IPS-15b (cell line): ENCODE measurements around the gene PAWR.

Experiments used
- H3K27me3 ChIP-seq: one replicate; pipeline ENCODE4 v1.6.1; 2013; ENCODE audit warnings: low read length; ENCODE audit not compliant: control insufficient read depth, insufficient read depth
- H3K36me3 ChIP-seq: one replicate; pipeline ENCODE4 v1.6.1; 2013; ENCODE audit warnings: low read length; ENCODE audit not compliant: control insufficient read depth, insufficient read depth
- H3K4me1 ChIP-seq: one replicate; pipeline ENCODE4 v1.6.1; 2013; ENCODE audit warnings: mild to moderate bottlenecking, low read length; ENCODE audit not compliant: control insufficient read depth, insufficient read depth
- H3K4me3 ChIP-seq: one replicate; pipeline ENCODE4 v1.5.1; 2013; ENCODE audit warnings: low read depth, low read length
- H3K9ac ChIP-seq: one replicate; pipeline ENCODE4 v1.6.1; 2013; ENCODE audit warnings: low read depth, mild to moderate bottlenecking, low read length
- H3K9me3 ChIP-seq: one replicate; pipeline ENCODE4 v1.6.1; 2013; ENCODE audit warnings: mild to moderate bottlenecking, low read length; ENCODE audit not compliant: control insufficient read depth, insufficient read depth

The PAWR gene

GRCh38 chr12:79614730-79615129 is 76.0 kb downstream of the PAWR start:
- H3K9me3 ChIP-seq, result no peaks in the 10 kb centered on the region
- H3K36me3 ChIP-seq, result peaks cover 11% of the 10 kb centered on the region

GRCh38 chr12:79601908-79602307 is 88.9 kb downstream of the PAWR start:
- Histone ChIP-seq H3K36me3 (peaks cover 2% of the 10 kb centered on the region), H3K9ac (no peak overlapping the region), H3K9me3 (no peaks in the 10 kb centered on the region), H3K27me3 (no peaks in the 10 kb centered on the region), H3K4me1 (no peaks in the 10 kb centered on the region), H3K4me3 (no peak overlapping the region)

More at GRCh38 chr12:79614730-79615129, 76.0 kb downstream of the PAWR start:
- no peaks in the 10 kb centered on the region for H3K27me3 ChIP-seq
- H3K9ac ChIP-seq, result no peak overlapping the region
- no peaks in the 10 kb centered on the region for H3K4me1 ChIP-seq
- H3K4me3 ChIP-seq, result no peak overlapping the region

- Histone ChIP-seq H3K9me3 (no peaks in the 10 kb centered on the region), H3K4me3 (no peak overlapping the region), H3K27me3 (no peaks in the 10 kb centered on the region), H3K36me3 (no peaks in the 10 kb centered on the region), H3K9ac (no peak overlapping the region), H3K4me1 (no peaks in the 10 kb centered on the region)
These were observed 92.9 kb downstream of the PAWR start for GRCh38 chr12:79597910-79598309.

- Histone ChIP-seq H3K4me3 (no peak overlapping the region), H3K27me3 (no peaks in the 10 kb centered on the region), H3K4me1 (no peaks in the 10 kb centered on the region), H3K9me3 (no peaks in the 10 kb centered on the region), H3K9ac (no peak overlapping the region), H3K36me3 (no peaks in the 10 kb centered on the region)
These were observed 93.9 kb downstream of the PAWR start for GRCh38 chr12:79596719-79597350.

GRCh38 chr12:79595273-79595672 is 95.5 kb downstream of the PAWR start:
- Histone ChIP-seq H3K27me3 (no peaks in the 10 kb centered on the region), H3K4me1 (no peaks in the 10 kb centered on the region), H3K9me3 (no peaks in the 10 kb centered on the region), H3K4me3 (no peak overlapping the region), H3K36me3 (no peaks in the 10 kb centered on the region), H3K9ac (no peak overlapping the region)

GRCh38 chr12:79592865-79593264 is 97.9 kb downstream of the PAWR start:
- H3K4me1 ChIP-seq, result no peaks in the 10 kb centered on the region
- H3K4me3 ChIP-seq, result no peak overlapping the region
- H3K36me3 ChIP-seq, result no peaks in the 10 kb centered on the region
- H3K9me3 ChIP-seq, result no peaks in the 10 kb centered on the region
- H3K27me3 ChIP-seq, result no peaks in the 10 kb centered on the region
- no peak overlapping the region for H3K9ac ChIP-seq

- H3K9ac ChIP-seq, result no peak overlapping the region
- no peaks in the 10 kb centered on the region for H3K4me1 ChIP-seq
- H3K27me3 ChIP-seq, result no peaks in the 10 kb centered on the region
- H3K36me3 ChIP-seq, result no peaks in the 10 kb centered on the region
- no peaks in the 10 kb centered on the region for H3K9me3 ChIP-seq
- no peak overlapping the region for H3K4me3 ChIP-seq
These were observed 98.8 kb downstream of the PAWR start for GRCh38 chr12:79591988-79592387.

- no peaks in the 10 kb centered on the region for H3K36me3 ChIP-seq
- H3K27me3 ChIP-seq, result no peaks in the 10 kb centered on the region
These were observed 100.0 kb downstream of the PAWR start for GRCh38 chr12:79590751-79591150.

GRCh38 chr12:79587368-79587767 is 103.4 kb downstream of the PAWR start:
- no peaks in the 10 kb centered on the region for H3K36me3 ChIP-seq
- H3K27me3 ChIP-seq, result no peaks in the 10 kb centered on the region
- H3K4me3 ChIP-seq, result no peak overlapping the region
- H3K9me3 ChIP-seq, result no peaks in the 10 kb centered on the region
- H3K9ac ChIP-seq, result no peak overlapping the region
- H3K4me1 ChIP-seq, result no peaks in the 10 kb centered on the region

More at GRCh38 chr12:79590751-79591150, 100.0 kb downstream of the PAWR start:
- no peak overlapping the region for H3K9ac ChIP-seq
- no peaks in the 10 kb centered on the region for H3K9me3 ChIP-seq
- H3K4me3 ChIP-seq, result no peak overlapping the region
- no peaks in the 10 kb centered on the region for H3K4me1 ChIP-seq

- Histone ChIP-seq H3K9ac (no peak overlapping the region), H3K4me3 (no peak overlapping the region), H3K27me3 (no peaks in the 10 kb centered on the region), H3K9me3 (no peaks in the 10 kb centered on the region), H3K4me1 (no peaks in the 10 kb centered on the region), H3K36me3 (no peaks in the 10 kb centered on the region)
These were observed 105.6 kb downstream of the PAWR start for GRCh38 chr12:79585147-79585546.

GRCh38 chr12:79573820-79574219 is 116.9 kb downstream of the PAWR start:
- H3K9me3 ChIP-seq, result no peaks in the 10 kb centered on the region
- H3K4me1 ChIP-seq, result no peaks in the 10 kb centered on the region
- H3K36me3 ChIP-seq, result peaks cover 5% of the 10 kb centered on the region
- no peak overlapping the region for H3K9ac ChIP-seq
- no peak overlapping the region for H3K4me3 ChIP-seq
- no peaks in the 10 kb centered on the region for H3K27me3 ChIP-seq

GRCh38 chr12:79569679-79570078 is 121.1 kb downstream of the PAWR start:
- H3K9me3 ChIP-seq, result peaks cover 2% of the 10 kb centered on the region
- no peaks in the 10 kb centered on the region for H3K4me1 ChIP-seq
- H3K36me3 ChIP-seq, result peaks cover 13% of the 10 kb centered on the region

More at GRCh38 chr12:79569679-79570078, 121.1 kb downstream of the PAWR start:
- Histone ChIP-seq H3K9ac (no peak overlapping the region), H3K27me3 (no peaks in the 10 kb centered on the region), H3K4me3 (no peak overlapping the region)
